ENCODE results near the gene CCDC179. TPM values are rescaled to one million over a fixed set of nuclear protein-coding genes. Genes with fewer than 3 reads are reported as not detected.

The CCDC179 gene
- total and polyA plus RNA-seq, 3 donors from 2014 or later = 3.3 to 54.1 (median 6.2) TPM

DNA sequence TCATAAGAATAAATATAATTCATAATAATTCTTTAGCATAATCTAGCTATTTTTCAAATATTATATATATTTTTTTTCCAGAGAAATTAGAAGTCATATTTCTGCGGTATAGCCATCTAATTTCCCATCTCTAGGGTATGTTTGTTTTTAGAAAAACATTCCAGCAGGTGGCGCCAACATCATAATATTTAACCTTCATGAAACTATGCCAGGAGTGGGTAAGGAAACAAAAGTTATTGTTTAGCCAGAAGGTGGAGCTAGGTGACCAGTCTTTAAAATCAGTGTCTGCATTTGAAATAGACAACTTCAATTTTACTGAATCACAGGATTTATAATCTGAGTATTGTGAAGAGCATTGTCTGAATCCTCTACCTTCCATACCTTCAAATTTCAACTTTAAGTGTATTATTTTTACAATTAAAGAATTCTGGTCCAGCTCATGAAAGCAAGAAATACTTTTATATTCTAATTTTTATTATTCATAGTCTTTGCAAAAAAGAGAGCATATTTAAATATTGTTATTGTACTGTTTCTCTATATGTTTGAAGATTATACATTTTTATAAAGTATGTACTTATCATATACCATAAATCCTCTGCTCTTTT is 15.7 kb upstream of the CCDC179 start:
- Histone ChIP-seq H3K27me3 (no peaks in the 10 kb centered on the region), H3K9me3 (no peaks in the 10 kb centered on the region), H3K27ac (no peak overlapping the region), H3K36me3 (ENCODE audit: low read depth, missing control alignments) (no peaks in the 10 kb centered on the region), H3K4me1 (no peaks in the 10 kb centered on the region), H3K4me3 (no peak overlapping the region)
- DNase-seq = peak; percentile 89
- WGBS, 2 donors = 21 to 24% methylated on average over 2 of the region's 2 CpGs
- intact Hi-C loops (cut with DNase I; ENCODE audit: low total_unique reads) = no loop called here
- no peak for TF ChIP-seq POLR2A (IDR thresholded peaks at IDR 0.05)
- TF ChIP-seq, protein P1, sequence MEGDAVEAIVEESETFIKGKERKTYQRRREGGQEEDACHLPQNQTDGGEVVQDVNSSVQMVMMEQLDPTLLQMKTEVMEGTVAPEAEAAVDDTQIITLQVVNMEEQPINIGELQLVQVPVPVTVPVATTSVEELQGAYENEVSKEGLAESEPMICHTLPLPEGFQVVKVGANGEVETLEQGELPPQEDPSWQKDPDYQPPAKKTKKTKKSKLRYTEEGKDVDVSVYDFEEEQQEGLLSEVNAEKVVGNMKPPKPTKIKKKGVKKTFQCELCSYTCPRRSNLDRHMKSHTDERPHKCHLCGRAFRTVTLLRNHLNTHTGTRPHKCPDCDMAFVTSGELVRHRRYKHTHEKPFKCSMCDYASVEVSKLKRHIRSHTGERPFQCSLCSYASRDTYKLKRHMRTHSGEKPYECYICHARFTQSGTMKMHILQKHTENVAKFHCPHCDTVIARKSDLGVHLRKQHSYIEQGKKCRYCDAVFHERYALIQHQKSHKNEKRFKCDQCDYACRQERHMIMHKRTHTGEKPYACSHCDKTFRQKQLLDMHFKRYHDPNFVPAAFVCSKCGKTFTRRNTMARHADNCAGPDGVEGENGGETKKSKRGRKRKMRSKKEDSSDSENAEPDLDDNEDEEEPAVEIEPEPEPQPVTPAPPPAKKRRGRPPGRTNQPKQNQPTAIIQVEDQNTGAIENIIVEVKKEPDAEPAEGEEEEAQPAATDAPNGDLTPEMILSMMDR (IDR thresholded peaks at IDR 0.05) = peak; percentile 64 to 83 (median 74)

DNA sequence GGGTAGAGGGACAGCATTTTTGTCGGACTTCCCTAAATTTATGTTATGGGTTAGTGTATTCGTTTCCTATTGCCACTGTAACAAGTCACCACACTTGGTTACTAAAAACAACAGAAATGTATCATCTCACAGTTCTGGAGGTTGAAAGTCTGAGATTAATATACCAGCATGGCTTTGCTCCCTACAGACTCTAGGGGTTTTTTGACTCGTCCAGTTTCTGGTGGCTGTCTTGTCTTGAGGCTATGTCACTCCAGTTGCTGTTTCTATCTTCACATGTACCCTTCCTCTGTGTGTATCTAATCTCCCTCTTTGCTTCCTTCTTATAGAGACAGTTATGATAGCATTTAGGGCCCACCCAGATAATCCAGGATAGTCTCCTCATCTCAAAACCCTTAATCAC is 9.1 kb upstream of the CCDC179 start:
- no peaks in the 10 kb centered on the region for H3K4me1 ChIP-seq
- H3K27me3 ChIP-seq = no peaks in the 10 kb centered on the region
- intact Hi-C loops (cut with DNase I; ENCODE audit: low total_unique reads) = no loop called here
- WGBS, 2 donors = 81 to 93% methylated on average over 3 of the region's 3 CpGs
- H3K27ac ChIP-seq = no peak overlapping the region
- TF ChIP-seq POLR2A (IDR thresholded peaks at IDR 0.05) = no peak
- TF ChIP-seq, protein P1 (IDR thresholded peaks at IDR 0.05) = no peak
- no peak for DNase-seq
- H3K4me3 ChIP-seq = no peak overlapping the region
- no peaks in the 10 kb centered on the region for H3K9me3 ChIP-seq
- no peaks in the 10 kb centered on the region for H3K36me3 ChIP-seq (ENCODE audit: low read depth, missing control alignments)

DNA sequence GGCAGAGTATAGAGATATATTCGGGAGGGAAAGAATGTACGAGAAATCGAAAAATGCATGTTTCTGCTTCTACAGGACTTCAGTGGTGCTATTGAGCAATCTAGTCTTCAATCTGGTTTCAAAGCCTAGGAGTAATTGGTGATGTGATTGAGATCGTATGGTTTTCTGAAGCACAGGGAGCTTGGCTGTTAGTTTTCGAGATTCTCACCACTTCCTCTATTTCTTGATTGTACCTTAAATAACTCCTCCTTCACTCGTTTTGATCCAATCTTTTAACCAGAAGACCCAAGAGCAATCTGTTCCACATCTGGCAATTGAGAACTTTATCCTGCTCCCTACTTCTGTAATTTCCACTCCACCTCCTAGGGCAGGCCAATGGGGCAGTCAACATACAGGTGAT is 518 bp downstream of the CCDC179 start:
- WGBS, 2 donors = 87 to 91% methylated on average over 6 of the region's 6 CpGs
- intact Hi-C loops (cut with DNase I; ENCODE audit: low total_unique reads) = no loop called here
- H3K36me3 ChIP-seq (ENCODE audit: low read depth, missing control alignments) = no peaks in the 10 kb centered on the region
- no peaks in the 10 kb centered on the region for H3K27me3 ChIP-seq
- no peak overlapping the region for H3K27ac ChIP-seq
- no peak overlapping the region for H3K4me3 ChIP-seq
- no peak for TF ChIP-seq POLR2A (IDR thresholded peaks at IDR 0.05)
- TF ChIP-seq, protein P1 (IDR thresholded peaks at IDR 0.05) = no peak
- H3K9me3 ChIP-seq = no peaks in the 10 kb centered on the region
- no peaks in the 10 kb centered on the region for H3K4me1 ChIP-seq
- DNase-seq = no peak

DNA sequence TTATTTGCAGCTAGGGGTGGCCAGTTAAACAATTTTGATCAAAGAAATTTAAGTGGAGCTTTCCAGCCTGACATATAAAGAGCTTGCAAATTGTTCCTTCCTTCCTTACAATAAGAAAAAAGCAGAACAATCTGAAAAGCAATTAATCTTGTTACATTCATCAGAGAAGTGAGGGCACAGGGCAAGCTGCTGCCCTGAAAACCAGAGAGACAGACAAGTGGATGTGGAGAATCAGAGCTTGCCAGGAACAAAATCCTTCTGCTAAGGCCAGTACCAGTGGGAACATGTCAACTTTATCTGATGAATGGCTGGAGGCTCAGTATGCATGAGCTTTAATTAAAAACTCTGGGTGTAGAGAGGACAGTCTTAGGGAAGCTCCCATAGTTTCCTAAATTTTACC is 8.8 kb downstream of the CCDC179 start:
- DNase-seq = no peak
- TF ChIP-seq, protein P1 (IDR thresholded peaks at IDR 0.05) = no peak
- TF ChIP-seq POLR2A (IDR thresholded peaks at IDR 0.05) = no peak
- Histone ChIP-seq H3K36me3 (ENCODE audit: low read depth, missing control alignments) (no peaks in the 10 kb centered on the region), H3K27me3 (no peaks in the 10 kb centered on the region), H3K9me3 (no peaks in the 10 kb centered on the region), H3K4me3 (no peak overlapping the region), H3K4me1 (no peaks in the 10 kb centered on the region), H3K27ac (no peak overlapping the region)
- intact Hi-C loops (cut with DNase I; ENCODE audit: low total_unique reads) = no loop called here

DNA sequence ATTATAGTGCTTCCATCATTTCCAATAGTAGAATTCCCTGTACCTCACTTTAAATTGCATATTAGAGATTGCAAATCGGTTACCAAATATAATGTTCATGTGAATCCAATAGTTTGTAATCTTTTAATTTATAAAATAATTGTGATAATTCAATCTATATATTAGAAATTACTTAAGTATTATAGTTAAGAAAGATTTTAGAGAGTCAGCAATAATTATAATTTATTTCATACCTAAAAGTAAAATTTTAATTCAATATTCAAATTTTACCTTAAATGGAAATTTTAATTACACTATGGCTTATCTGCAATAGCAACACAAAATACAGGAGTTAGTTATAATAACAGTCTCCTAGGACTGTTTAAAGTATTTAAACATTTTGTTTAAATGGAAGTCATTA is 13.5 kb downstream of the CCDC179 start:
- H3K27ac ChIP-seq = no peak overlapping the region
- TF ChIP-seq POLR2A (IDR thresholded peaks at IDR 0.05) = no peak
- TF ChIP-seq, protein P1 (IDR thresholded peaks at IDR 0.05) = no peak
- H3K4me3 ChIP-seq = no peak overlapping the region
- 92 to 97% methylated on average over 1 of the region's 1 CpG for WGBS, 2 donors
- DNase-seq = no peak
- no peaks in the 10 kb centered on the region for H3K4me1 ChIP-seq
- H3K9me3 ChIP-seq = no peaks in the 10 kb centered on the region
- no peaks in the 10 kb centered on the region for H3K36me3 ChIP-seq (ENCODE audit: low read depth, missing control alignments)
- intact Hi-C loops (cut with DNase I; ENCODE audit: low total_unique reads) = no loop called here
- H3K27me3 ChIP-seq = no peaks in the 10 kb centered on the region

All from testis (tissue), 3 donors.